Stimulated activated CD8-positive, alpha-beta memory T cell treated with anti-CD3 and anti-CD28 coated beads, Interleukin-12 subunit alpha, Interleukin-12 subunit beta, amount 100 ng/mL, for 24 hours (primary cell): ENCODE measurements around the gene KLF13.
"Not testable (repeated sequence)": the region's sequence is repeated elsewhere in the genome, so short reads cannot be mapped to it uniquely, and the experiment has no call there.

Experiments
- DNase-seq: peaks from one replicate; pipeline ENCODE4 v3.0.0-alpha.2; 2020; ENCODE audit errors: extremely low read depth

Gene KLF13

GRCh38 chr15:31345606-31346366 lies 19.2 kb downstream of the KLF13 start:
- no peak for DNase-seq

DNA sequence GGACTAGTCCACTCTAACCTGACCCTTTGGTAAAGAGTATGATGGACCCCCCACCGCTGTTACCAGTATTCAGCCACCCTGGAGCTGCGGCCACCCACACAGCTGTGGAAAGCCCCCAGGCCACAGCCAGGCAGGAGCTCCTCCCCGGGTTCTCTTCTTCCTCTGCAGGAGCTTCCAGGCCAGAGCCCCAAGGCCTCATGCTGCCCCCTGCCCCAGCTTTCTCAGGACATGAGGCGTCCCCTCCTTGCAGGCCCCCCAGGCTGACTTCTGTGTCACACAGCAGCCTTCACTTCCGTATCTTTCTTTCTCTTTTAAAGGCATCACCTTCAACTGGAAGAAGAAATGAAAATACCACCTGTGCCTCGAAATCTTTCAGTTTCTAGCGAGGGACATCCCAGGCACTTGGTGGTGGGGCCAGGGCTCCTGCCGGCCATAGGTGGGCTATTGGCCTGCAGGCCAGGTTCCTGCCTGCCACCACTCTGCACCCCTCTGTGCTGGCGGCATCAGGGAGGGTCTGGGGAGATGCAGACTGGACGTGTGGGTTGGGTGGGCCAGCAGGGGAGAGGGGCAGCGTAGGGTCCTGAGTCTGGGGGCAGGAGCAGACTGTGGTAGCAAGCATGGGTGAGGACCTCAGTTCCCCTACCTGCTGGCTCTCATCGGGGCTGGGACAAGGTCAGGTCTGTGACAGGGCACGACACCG lies 19.9 kb downstream of the KLF13 start:
- no peak for DNase-seq

DNA sequence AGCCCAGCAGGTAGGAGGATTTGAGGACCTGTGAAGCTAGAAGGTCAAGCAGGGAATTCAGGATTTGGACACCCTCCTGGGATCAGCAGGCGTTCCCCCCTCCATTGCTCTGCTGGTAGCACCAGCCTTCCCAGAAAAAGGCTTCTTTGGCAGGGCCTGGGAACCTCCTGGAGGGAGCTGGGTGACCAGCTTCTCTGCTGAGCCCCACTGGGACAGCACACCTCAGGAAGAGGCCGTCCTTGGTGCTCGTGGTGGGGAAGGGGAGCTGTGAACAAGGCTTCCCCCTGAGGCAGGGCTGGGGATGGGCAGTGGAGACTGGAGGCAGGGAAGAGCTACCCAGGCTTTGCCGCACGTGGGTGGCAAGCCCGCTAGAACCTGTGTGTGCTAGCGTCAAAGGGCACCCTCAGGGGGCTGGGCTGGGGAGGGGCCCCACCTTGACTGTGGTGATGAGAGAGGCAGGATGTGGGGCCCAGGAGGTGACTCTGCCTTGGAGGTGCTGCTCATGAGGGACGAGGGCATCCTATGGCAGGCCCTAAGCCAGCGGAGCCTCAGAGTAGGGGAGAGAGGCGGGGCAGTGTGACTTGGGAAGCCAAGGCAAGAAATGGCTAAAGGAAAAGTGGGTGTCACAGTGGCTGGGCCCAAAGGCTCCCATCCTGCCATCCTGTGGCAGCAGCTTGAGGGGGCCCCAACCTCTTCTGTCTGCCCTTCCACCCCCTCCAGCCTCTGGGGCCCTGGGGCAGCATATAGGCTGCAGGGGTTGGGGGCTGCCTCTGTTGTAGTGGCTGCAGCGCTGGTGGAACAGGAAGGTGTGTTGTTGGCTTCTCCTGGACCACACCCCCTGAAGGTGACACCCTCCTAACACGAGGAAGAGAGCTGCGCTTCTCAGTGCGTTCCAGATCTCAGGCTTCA lies 20.7 kb downstream of the KLF13 start:
- DNase-seq, result peak; percentile 69

- no peak for DNase-seq
These were observed 21.6 kb downstream of the KLF13 start for GRCh38 chr15:31347981-31348803.

GRCh38 chr15:31349233-31350141 lies 22.9 kb downstream of the KLF13 start:
- no peak for DNase-seq

GRCh38 chr15:31350771-31351170 lies 24.1 kb downstream of the KLF13 start:
- DNase-seq, result no peak

DNA sequence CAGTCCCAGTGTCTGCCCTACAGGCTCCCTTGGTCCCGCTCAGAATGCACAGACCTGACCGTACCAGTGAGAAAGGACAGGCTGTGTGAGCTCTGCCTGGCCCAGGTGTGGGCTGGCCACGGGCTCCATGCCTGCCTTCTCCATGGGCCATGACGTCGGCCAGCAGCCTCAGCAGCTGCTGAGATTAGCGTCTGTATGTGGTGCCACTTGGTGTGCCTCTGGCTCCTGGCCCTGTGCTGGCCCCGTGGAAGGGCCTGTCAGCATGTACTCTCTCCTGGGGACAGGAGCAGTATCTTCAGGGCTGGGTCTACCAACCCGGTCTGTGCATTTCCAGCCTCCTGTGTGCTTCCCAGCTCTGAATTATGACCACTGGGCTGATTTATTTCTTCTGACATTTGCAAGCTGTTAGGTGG lies 25.7 kb downstream of the KLF13 start:
- DNase-seq, result no peak

- no peak for DNase-seq
These were observed 26.5 kb downstream of the KLF13 start for GRCh38 chr15:31352911-31353811.

DNA sequence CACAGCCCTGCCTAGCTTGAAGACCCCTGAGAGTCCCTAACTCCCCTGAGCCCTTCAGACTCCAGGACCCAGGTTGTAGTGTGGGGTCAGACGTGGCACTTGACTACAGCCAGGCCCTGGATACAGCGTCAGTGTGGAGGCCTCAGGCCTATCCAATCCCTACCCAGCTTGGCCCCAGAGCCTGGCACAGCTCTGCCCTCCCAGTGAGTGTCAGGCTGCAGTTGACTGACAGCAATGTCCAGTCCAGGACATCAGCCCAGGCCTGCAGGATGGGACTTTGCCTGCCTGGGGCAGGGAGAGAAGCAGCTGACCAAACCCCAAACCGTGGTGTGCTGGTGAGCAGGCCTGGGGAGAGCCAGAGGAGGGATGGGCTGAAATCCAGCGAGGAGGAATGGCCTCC lies 27.3 kb downstream of the KLF13 start:
- no peak for DNase-seq

DNA sequence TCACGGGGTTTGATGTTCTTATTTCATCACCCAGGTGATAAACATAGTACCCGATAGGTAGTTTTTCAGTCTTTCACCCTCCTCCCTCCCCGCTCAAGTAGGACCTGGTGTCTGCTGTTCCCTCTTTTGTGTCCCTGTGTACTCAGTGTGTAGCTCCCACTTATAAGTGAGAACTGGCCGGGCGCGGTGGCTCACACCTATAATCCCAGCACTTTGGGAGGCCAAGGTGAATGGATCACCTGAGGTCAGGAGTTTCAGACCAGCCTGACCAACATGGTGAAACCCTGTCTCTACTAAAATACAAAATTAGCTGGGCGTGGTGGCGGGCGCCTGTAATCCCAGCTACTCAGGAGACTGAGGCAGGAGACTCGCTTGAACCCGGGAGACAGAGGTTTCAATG lies 29.5 kb downstream of the KLF13 start:
- not testable (repeated sequence) for DNase-seq

- no peak for DNase-seq
These were observed 30.5 kb downstream of the KLF13 start for GRCh38 chr15:31357148-31357547.

GRCh38 chr15:31358163-31358562 lies 31.5 kb downstream of the KLF13 start:
- no peak for DNase-seq

- no peak for DNase-seq
These were observed 32.5 kb downstream of the KLF13 start for GRCh38 chr15:31358957-31359701.

DNA sequence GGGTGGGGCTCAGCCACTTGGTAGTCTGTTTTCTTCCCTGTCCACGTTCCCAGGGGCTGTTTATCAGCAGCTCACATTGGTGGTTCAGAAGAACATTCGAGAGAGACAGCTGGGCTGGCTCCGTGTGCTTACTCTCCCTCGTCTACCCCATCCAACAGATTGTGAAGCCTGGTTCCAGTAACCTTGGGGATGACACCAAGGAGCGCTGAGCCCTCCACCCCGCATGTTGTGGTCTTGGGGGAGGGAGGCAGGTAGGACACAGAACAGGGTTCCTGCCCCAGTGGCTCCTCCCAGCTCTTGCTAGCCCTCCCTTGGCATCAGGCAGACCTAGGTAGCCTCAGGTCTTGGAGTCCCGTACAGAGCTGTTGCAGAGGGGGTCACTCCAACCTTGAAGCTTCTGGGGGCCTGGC lies 33.1 kb downstream of the KLF13 start:
- no peak for DNase-seq

- no peak for DNase-seq
These were observed 33.5 kb downstream of the KLF13 start for GRCh38 chr15:31360158-31360561.

- no peak for DNase-seq
These were observed 34.5 kb downstream of the KLF13 start for GRCh38 chr15:31360843-31361763.

DNA sequence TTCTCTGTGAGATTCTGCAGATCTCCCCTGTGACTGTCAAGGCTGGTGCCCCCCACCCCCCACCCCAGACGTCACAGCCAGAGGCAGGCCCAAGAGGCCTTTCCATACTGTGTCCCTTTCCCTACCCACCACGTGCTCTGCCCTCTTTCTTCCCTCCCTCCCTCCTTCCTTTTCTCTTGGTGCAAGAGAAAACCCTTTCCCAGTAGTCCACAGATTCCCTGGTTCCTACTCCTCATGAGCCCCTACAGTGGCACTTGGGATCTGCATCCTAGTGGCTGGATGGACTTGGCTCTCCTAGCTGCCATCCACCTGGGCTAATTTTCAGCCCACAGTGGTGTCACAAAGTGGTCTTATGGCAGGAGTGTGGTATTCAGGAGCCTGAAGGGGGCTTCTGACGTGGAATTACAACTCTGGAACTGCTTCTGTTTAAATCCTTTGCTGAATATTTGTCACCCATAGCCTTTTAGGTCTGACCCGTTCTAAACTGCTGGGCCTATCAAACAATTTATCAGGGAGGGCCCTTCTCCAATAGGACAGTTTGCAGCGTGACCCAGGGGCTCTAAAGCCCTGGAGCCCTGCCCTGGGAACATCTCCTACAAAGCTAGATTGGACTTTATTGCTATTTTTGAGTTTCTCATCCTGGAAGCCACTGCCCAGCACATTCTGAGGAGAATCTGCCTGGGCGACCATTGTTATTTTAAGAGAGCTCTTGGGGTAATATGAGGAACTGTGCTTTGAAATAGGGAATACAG lies 35.3 kb downstream of the KLF13 start:
- DNase-seq, result no peak
